Lung microvascular endothelial cell (primary cell): ENCODE measurements around the gene CBLN3. TPM values are rescaled to one million over a fixed set of nuclear protein-coding genes. Genes with fewer than 3 reads are reported as not detected.

ENCODE experiments used
- DNase-seq, 2 donors: peaks; one replicate each; pipeline versions ENCODE4 v3.0.0 to v3.0.0-alpha.2; 2010; ENCODE audit warnings: low read depth in 2 of 2
- total RNA-seq: library from RNA; depleted of rRNA; stranded (reverse); fragments of >200 nt; gene quantifications from 2 replicates; pipeline ENCODE4 v1.2.1, GENCODE V29; 2014

CBLN3 gene
- total RNA-seq, 1 donor from 2014 or later, result 0.20 TPM

- no peak for DNase-seq
Observed at GRCh38 chr14:24382064-24382371, 47.5 kb downstream of the CBLN3 start.

GRCh38 chr14:24381363-24382063 is 48.0 kb downstream of the CBLN3 start:
- DNase-seq, result no peak

- no peak for DNase-seq
Observed at GRCh38 chr14:24379907-24380730, 49.3 kb downstream of the CBLN3 start.

- no peak for DNase-seq
Observed at GRCh38 chr14:24378981-24379906, 50.2 kb downstream of the CBLN3 start.

GRCh38 chr14:24378327-24378726 is 51.1 kb downstream of the CBLN3 start:
- no peak for DNase-seq

GRCh38 chr14:24377657-24378056 is 51.8 kb downstream of the CBLN3 start:
- no peak for DNase-seq

- no peak for DNase-seq
Observed at GRCh38 chr14:24377126-24377525, 52.3 kb downstream of the CBLN3 start.

Other genes starting within 250 kb of the CBLN3 start
- 24.4 and 25.7 TPM in 2 replicates for gene IPO4, start 240.9 kb downstream of the CBLN3 start, total RNA-seq
- 30.5 and 46.2 TPM in 2 replicates for gene TM9SF1, start 234.2 kb downstream of the CBLN3 start, total RNA-seq
- gene TSSK4, start 224.0 kb downstream of the CBLN3 start, total RNA-seq, result not detected in 2 replicates
- gene CHMP4A, start 216.2 kb downstream of the CBLN3 start, total RNA-seq, result 12.2 and 16.3 TPM in 2 replicates
- 8.3 and 13.7 TPM in 2 replicates for gene MDP1, start 213.6 kb downstream of the CBLN3 start, total RNA-seq
- 193 and 210 TPM in 2 replicates for gene NEDD8, start 197.3 kb downstream of the CBLN3 start, total RNA-seq
- gene GMPR2, start 196.7 kb downstream of the CBLN3 start, total RNA-seq, result 87.6 and 109 TPM in 2 replicates
- 34.9 and 63.5 TPM in 2 replicates for gene TINF2, start 187.0 kb downstream of the CBLN3 start, total RNA-seq
- gene TGM1, start 166.5 kb downstream of the CBLN3 start, total RNA-seq, result under 0.01 and 0.20 TPM in 2 replicates
- 11.8 and 17.3 TPM in 2 replicates for gene RABGGTA, start 158.1 kb downstream of the CBLN3 start, total RNA-seq
- 6.3 and 8.7 TPM in 2 replicates for gene DHRS1, start 129.9 kb downstream of the CBLN3 start, total RNA-seq
- 15.7 and 20.4 TPM in 2 replicates for gene NOP9, start 129.8 kb downstream of the CBLN3 start, total RNA-seq
- gene CIDEB, start 121.7 kb downstream of the CBLN3 start, total RNA-seq, result 1.3 and 2.6 TPM in 2 replicates
- gene LTB4R2, start 119.5 kb downstream of the CBLN3 start, total RNA-seq, result 2.0 and 2.8 TPM in 2 replicates
- 2.0 and 2.2 TPM in 2 replicates for gene LTB4R, start 118.2 kb downstream of the CBLN3 start, total RNA-seq
- gene ADCY4, start 94.6 kb downstream of the CBLN3 start, total RNA-seq, result 34.9 and 60.1 TPM in 2 replicates
- 0.60 and 0.65 TPM in 2 replicates for gene RIPK3, start 89.7 kb downstream of the CBLN3 start, total RNA-seq
- 0.60 and 0.87 TPM in 2 replicates for gene NFATC4, start 61.5 kb downstream of the CBLN3 start, total RNA-seq
- 1.4 and 4.1 TPM in 2 replicates for gene NYNRIN, start 30.7 kb downstream of the CBLN3 start, total RNA-seq
- 30.3 and 45.8 TPM in 2 replicates for gene KHNYN, start 286 bp upstream of the CBLN3 start, total RNA-seq
- 6.5 and 7.3 TPM in 2 replicates for gene SDR39U1, start 13.1 kb upstream of the CBLN3 start, total RNA-seq
- gene CMA1, start 78.6 kb upstream of the CBLN3 start, total RNA-seq, result not detected in 2 replicates
- gene CTSG, start 146.6 kb upstream of the CBLN3 start, total RNA-seq, result not detected in 2 replicates
- gene GZMH, start 180.0 kb upstream of the CBLN3 start, total RNA-seq, result not detected in 2 replicates
- not detected in 2 replicates for gene GZMB, start 204.5 kb upstream of the CBLN3 start, total RNA-seq